ENCODE measurements around the gene LIN54. TPM values are rescaled to one million over a fixed set of nuclear protein-coding genes. Genes with fewer than 3 reads are reported as not detected.
"Not testable (repeated sequence)": the region's sequence is repeated elsewhere in the genome, so short reads cannot be mapped to it uniquely, and the experiment has no call there.

The LIN54 gene
- polyA plus RNA-seq (ENCODE audit: insufficient read length in 4 of 4): 10 to 100 TPM; 13.7 to 17.8 (median 16.3) TPM

DNA sequence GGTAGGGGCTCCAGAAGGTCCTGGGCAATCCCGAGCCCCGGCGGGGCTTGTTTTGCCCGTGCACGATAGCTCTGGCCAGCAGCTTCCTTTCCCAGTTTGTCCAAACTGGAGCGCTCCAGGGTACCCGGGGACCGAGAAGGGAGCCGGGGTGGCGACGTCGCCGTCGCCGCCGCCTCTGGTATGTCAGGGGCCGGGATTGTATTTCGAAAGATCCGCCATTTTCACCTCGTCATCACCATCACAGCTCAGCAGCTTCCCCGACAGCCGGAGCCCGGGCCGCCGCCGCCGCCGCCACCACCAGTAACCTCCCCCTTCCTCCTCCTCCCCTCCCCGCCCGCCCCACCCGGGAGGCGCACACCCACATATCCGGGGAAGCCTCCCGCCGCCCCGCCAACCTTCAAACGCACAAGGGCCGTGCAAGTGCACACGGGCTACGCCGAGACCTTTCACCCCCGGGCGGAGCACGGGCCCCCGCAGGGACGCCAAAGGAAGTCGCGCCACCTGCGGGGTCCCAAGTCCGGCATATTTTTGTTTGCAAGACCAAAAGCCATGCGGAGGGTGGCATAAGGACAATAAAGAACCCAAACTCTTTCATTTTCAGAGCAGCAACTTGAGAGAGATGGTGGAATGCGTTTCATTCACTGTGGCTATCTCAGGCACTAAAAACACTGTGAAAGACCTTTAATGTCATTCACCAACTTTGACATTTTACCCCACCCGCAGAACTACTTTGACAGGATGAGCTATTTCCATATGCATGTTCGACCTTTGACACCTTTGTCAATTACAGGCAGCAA, at the start of gene LIN54:
Gene LIN54 (minus strand): TSS at position 302 of the 797 bp plus-strand sequence. CDS start 25,979 bp downstream, outside the sequence.
- DNase-seq (ENCODE audit: low read depth in 4 of 4, low spot score in 3 of 4): peak in 3 of 4 donors; percentile 22 to 33 (median 31)

DNA sequence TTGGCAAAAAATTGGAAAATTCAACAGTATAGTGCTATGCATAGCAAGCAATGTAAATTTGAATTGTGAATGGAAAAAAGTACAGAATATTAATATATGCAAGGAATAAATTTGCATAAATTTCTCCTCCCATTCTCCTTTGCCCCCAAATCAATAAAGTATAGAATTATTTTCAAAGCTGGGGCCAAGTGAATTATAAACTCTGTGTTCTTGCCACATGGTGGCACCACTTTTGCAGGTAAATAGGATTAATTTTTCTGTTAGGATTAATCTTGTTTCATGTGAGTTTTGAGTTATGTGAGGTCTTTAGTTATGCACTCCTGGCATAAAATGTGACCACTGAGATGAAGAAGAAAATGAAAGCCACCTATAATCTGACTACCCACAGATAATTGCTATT, 44.3 kb upstream of the LIN54 start:
- DNase-seq (ENCODE audit: low read depth in 4 of 4, low spot score in 3 of 4): no peak

DNA sequence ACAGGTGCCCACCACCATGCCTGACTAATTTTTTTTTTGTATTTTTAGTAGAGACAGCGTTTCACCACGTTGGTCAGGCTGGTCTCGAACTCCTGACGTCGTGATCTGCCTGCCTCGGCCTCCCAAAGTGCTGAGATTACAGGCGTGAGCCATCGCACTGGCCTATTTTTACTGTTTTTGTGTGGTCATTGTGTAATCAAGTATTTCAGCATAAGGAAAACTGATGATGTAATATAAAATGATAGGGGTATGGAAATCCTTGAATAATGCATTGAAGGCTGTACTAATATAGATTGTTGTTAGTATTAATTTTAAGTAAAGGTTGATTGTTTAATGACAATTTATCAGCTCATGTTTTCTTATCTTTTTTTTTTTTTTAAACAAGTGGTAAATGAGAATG, 38.2 kb upstream of the LIN54 start:
- DNase-seq (ENCODE audit: low read depth in 4 of 4, low spot score in 3 of 4): not testable (repeated sequence)

DNA sequence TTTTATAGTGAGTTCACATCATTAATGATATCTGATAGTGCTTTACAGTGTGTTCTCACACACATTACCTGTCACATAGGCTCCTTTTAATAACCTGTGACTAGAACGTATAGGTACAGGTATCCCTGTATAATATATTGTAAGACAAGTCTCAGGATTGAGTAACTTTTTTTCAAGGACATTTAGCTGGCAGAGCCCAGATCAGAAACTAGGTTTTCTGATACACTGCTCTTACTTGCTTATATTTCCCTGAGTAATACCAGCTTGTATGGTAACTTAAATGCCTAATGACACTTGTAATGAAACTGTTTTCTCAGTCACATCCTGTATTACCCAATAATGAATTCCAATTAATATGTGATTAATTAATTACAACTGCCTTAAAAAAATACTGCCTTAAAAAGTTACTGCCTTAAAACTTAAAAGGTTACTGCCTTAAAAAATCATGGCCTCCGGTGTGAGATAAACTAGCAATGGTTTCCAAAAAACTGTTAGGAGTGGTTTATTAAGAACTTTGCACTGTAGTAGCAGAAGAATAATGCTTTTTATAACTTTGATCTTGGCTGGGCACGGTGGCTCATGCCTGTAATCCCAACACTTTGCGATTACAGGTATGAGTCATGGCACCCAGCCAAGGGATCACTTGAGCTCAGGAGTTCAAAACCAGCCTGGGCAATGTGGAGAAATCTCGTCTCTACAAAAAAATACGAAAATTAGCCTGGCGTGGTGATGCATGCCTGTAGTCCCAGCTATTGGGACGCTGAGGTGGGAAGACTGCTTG, 36.3 kb upstream of the LIN54 start:
- DNase-seq (ENCODE audit: low read depth in 4 of 4, low spot score in 3 of 4): no peak

DNA sequence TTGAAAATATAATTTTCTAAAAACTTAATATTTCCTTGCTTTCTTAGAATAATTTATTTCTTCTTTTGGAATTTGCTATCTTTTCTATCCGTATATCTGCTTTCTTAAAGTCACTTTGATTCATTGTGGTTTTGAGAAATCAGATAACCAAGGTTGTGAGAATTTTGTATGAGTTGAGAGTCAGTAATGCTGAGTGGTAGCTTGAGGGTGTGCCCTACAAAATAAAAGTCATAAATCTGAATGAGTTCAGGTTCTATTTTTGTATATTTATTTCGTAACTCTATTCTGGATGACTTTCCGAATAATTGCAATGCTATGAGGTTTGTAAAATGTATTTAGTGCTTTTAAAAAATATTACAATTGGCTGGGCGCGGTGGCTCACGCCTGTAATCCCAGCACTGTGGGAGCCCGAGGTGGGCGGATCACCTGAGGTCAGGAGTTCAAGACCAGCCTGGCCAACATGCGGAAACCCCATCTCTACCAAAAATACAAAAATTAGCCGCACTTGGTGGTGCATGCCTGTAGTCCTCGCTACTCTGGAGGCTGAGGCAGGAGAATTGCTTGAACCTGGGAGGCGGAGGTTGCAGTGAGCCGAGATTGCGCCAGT, 33.3 kb upstream of the LIN54 start:
- no peak for DNase-seq (ENCODE audit: low read depth in 4 of 4, low spot score in 3 of 4)

DNA sequence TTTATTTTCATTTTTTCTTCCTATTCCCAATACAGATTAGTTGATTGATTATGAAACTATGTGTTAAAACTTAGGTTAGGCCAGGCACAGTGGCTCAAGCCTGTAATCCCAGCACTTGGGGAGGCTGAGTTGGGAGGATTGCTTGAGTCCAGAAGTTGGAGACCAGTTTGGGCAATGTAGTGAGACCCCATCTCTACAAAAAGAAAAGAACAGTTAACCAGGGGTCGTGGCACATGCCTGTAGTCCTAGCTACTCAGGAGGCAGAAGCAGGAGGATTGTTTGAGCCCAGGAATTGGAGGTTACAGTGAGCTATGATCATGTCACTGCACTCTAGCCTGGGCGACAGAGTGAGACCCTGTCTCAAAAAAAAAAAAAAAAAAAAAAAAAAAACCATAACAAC, 32.5 kb upstream of the LIN54 start:
- DNase-seq (ENCODE audit: low read depth in 4 of 4, low spot score in 3 of 4): not testable (repeated sequence)

DNA sequence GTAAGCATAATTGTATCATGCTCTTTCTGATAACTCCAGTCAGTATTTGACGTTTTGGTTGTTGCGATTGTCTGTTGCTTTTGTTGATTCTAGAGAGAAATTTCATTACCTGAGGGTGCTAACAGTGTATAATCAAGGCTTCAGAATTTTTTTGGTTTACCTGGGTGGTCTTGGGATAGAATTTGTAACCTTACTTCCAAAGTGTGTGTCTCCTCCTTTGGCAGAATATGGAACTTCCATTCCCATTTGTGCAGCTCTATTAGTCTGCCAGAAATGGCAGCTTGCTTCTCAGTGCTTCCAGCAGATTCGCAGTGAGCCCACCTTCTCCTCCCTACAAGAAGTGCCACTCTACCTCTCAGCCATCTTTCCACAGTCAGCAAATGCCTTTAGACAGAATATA, 29.6 kb upstream of the LIN54 start:
- no peak for DNase-seq (ENCODE audit: low read depth in 4 of 4, low spot score in 3 of 4)

DNA sequence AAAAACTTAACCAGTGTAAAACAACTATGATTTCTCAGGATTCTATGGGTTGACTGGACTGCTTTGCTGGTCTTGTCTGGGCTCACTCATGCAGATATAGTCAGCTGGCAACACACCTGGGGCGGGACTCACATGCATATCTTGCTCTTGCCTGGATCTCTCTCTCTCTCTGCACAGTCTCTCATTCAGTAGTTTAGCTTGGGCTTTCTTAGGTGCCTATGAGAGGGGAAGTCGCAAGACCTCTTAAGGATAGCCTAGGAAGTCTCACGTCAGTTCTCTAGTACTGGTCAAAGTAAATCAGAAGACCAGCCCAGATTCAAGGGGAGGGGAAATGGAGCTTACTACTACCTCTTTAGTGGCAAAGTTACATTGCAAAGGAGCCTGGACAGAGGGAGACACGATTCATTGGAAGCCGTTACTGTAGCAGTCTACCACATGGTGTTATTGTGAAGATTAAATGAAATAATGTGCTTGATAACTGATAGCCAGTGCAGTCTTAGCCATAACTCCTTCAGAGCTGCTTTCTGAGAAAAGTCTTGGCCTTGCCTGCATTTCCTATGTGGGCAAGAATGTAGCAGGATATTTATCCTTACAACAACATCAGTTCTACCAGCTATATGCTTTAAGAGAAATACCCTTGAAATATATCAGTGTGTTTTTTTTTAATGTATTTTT, 26.5 kb upstream of the LIN54 start:
- DNase-seq (ENCODE audit: low read depth in 4 of 4, low spot score in 3 of 4): no peak

DNA sequence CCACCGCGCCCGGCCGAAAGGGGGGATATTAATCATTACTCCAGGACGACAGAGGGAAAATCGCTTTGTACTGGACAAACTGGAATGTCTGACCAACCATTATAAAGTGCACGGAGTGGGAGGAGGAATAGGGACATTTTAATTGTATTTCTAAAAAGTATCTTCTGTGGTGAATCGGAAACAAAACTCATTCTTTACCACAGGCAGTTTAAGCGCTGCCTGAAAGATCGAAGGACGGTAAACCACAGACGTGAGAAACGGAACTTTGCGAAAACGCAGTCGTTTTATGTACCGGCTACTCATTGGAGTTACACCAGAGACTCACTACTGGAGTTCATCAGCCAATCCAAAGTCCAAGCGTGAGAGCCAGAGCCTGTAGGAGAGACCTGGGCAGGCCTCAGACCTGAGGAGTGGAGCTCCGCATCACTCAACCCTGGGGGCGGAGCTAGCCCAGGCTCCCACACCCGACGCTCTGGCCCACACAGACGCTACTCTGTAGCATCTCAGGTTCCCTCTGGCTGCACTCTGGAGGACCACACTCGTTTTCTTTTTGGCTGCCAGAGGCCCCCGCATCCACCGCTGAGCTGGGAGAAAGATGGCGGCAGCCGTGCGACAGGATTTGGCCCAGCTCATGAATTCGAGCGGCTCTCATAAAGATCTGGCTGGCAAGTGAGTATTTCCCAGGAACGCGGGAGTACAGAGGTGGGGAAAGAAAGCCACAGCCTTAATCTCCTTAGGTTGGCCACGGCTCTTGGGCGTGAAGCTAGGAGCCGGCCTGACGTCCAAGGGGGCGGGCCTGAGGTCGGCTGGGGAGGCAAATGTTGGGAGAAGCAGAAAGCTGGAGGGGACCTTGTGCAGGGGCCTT, 24.2 kb upstream of the LIN54 start, which contains the start of gene COPS4:
Gene COPS4 (plus strand): TSS at position 554 of the 865 bp plus-strand sequence. CDS start 42 bp downstream, at position 596.
- peak; percentile 91 to 99 (median 98) for DNase-seq (ENCODE audit: low read depth in 4 of 4, low spot score in 3 of 4)

DNA sequence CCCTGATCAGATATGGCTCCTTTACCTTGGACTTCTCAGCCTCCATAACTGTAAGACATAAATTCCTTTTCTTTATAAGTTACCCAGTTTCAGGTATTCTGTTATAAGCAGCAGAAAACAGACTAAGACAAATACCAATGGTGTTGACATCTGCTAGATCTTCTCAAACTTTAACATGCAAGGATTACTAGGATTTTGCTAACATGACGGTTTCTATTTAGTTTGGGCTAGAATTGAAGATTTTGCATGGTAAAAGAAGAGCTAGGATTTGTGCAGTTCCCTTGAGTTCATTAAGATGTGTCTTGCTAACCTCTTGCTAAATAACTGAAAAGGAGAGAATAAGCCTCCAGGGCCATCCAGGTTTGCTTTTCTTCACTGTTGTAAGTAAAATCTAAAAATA, 19.1 kb upstream of the LIN54 start:
- DNase-seq (ENCODE audit: low read depth in 4 of 4, low spot score in 3 of 4): no peak

DNA sequence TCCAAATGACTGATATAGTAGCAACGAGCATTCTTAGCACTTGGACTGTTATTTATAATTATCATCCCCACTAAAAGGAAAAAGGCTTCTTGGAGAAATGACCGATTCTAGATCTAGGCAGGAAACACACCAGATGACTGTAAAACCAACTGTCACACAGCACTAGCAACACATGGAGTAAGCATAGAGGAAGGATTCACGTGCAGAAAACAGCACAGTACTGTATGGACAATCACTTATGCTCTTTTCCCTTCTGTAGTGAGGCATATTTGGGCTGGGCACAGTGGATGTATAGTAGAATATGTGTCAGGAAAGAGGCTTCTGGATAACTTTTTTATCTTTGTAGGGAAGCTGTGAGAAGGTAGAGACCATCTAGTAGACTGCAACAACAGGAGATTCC, 18.4 kb upstream of the LIN54 start:
- no peak for DNase-seq (ENCODE audit: low read depth in 4 of 4, low spot score in 3 of 4)

DNA sequence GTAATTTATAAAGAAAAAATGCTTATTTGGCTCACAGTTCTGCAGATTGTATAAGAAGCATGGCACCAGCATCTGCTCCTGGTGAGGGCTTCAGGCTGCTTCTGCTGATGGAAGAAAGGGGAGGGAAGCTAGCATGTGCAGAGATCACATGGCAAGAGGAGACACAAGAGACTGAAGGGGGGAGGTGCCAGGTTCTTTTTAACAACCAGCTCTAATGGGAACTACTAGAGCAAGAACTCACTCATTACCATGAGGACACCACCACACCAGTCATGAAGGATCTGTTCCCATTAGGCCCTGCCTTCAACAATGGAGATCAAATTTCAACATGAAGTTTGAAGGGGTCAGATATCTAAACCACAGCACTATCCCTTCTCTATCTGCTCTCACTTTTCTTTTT, 14.9 kb upstream of the LIN54 start:
- no peak for DNase-seq (ENCODE audit: low read depth in 4 of 4, low spot score in 3 of 4)

DNA sequence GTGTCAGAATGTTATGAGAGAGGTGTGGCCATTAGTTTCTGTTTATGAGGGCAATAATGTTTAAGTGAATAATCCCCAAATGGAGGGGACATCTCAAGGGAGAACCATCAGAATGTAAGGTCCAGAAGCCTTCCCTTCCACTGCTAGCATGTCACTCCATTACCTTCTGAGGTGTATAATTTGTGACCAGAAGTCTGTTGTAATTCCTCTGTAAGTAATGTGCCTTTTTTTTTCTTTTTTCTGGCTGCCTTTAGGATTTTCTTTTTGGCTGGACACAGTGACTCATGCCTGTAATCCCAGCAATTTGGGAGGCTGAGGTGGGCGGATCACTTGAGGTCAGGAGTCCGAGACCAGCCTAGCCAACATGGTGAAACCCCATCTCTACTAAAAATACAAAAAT, 13.6 kb upstream of the LIN54 start:
- DNase-seq (ENCODE audit: low read depth in 4 of 4, low spot score in 3 of 4): no peak

DNA sequence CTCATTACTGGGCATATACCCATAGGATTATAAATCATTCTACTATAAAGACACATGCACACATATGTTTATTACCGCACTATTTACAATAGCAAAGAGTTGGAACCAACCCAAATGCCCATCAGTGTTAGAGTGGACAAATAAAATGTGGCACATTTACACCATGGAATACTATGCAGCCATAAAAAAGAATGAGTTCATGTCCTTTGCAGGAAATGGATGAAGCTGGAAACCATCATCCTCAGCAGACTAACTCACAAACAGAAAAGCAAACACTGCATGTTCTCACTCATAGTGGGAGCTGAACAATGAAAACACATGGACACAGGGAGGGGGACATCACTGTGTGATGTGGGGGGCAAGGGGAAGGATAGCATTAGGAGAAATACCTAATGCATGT, 13.0 kb upstream of the LIN54 start:
- DNase-seq (ENCODE audit: low read depth in 4 of 4, low spot score in 3 of 4): not testable (repeated sequence)

DNA sequence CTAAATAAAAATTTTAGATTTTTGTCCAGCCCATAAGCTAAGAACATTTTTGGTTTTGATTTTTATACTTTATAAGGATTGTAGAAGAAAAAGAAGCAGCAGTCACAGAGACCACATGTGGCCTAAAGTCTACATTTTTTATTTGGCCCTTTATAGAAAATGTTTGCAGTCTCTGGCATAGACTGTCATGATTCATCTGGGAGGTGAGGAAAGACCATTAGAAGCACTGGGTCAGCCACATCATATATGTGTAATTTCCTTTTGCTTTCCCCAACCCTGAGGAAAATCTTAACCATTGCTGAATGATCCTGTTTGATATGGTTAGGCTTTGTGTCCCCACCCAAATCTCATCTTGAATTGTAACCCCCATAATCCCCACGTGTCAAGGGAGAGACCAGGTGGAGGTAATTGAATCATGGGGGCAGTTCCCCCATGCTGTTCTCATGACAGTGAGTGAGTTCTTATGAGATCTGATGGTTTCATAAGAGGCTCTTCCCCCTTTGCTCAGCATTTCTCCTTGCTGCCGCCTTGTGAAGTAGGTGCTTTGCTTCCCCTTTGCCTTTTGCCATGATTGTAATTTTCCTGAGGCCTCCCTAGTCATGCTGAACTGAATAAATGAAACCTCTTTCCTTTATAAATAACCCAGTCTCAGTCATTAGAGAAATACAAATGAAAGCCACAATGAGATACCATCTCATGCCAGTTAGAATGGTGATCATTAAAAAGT, 12.3 kb upstream of the LIN54 start:
- DNase-seq (ENCODE audit: low read depth in 4 of 4, low spot score in 3 of 4): no peak

DNA sequence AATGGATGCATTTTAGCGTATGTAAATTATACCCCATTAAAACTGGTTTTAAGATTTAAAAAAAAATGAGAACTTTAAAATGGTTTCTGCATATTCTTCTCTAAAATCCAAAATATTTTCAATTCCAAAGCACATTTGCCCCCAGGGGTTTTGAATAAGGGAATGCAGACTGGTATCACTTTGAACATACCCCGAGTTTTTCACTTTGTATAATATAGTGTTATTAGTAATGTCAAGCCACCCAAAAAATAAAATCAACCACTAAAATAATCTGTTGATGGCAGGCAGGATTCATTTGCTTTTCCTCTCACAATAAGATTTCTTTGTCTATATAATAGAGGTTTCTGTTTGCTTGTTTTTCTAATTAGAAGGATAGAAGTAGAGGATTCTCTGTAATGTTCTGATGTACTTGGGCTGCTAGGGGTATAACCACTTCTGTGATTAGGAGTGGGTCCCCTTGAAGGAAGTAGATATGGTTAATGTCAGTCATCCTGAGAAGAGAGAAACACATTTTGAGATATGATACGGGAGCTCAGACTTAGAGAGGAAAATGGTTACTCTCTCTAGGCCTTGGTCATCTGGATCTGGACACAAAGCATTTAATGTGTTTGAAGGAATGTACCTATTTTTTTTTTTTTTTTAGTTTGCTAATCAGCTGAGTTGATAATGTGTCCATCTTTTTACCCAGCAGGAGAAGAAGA, 9.3 kb upstream of the LIN54 start:
- DNase-seq (ENCODE audit: low read depth in 4 of 4, low spot score in 3 of 4): no peak

DNA sequence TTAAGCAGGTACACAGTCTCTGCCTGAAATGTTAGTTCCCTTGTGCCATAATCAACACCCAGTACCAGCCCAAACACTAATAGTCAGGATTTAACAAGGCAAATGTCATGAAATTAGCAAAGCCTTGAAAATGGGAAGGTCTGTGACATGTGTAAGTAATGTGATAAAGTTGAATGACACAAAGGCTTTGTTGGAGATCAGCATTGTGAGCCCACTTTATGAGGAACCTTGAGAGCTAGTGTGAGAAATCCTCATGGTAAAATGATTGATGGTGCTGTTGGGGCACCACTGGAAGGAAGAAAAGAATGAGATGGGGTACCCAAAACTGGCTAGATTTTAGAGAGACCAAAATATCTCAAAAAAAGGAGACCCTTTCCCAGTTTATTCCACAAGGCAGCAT, 3.3 kb upstream of the LIN54 start:
- no peak for DNase-seq (ENCODE audit: low read depth in 4 of 4, low spot score in 3 of 4)

DNA sequence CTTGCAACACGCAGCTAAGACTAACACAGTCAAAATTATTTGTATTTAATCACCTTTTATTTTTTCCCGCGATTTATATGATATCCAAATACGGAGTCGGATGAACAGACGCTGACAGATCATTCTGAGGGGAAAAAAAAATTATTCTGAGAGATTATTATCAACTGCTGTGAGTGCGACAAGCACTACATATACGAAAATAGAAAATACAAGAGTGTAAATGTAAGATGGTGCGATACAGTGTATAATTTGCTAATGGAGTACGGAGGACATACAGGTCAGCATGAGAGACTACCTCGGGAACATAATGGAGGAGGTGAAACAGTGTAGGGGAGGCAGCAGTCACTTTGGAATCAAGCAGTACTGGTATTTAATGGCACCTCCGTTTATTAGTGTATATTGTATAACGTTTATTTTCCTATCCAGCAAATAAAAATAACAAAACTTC, 2.8 kb upstream of the LIN54 start:
- DNase-seq (ENCODE audit: low read depth in 4 of 4, low spot score in 3 of 4): no peak
